CD14-positive monocyte (primary cell): ENCODE results near the gene ABI1. TPM values are rescaled to one million over a fixed set of nuclear protein-coding genes. Genes with fewer than 3 reads are reported as not detected.

Experiments
- DNase-seq, 3 donors: peaks; one replicate each; pipeline ENCODE4 v3.0.0-alpha.2; 2011 to 2022
- H2AFZ ChIP-seq: 2 replicates; pipeline ENCODE4 v1.6.0; 2012; ENCODE audit warnings: mild to moderate bottlenecking, low read depth, low read length, inconsistent platforms; ENCODE audit not compliant: insufficient read depth, poor library complexity, severe bottlenecking
- H3K27ac ChIP-seq, 2 donors: 1 replicate in 1 of 2; 2 replicates in 1 of 2; pipeline ENCODE4 v1.5.1; 2012 to 2013; ENCODE audit warnings: low read length in 2 of 2, control low read depth in 1 of 2, inconsistent platforms in 1 of 2, low read depth in 1 of 2, mild to moderate bottlenecking in 1 of 2
- H3K27me3 ChIP-seq, 2 donors: one replicate each; pipeline versions ENCODE4 v1.6.0 to v1.6.1; 2011 to 2013; ENCODE audit warnings: low read length in 2 of 2; ENCODE audit not compliant: control insufficient read depth in 2 of 2, insufficient read depth in 2 of 2
- H3K36me3 ChIP-seq, 2 donors: replicated peaks in 1 of 2; 1 replicate in 1 of 2; 2 replicates in 1 of 2; pipeline versions ENCODE4 v1.5.1 to v1.6.1; 2012 to 2013; ENCODE audit warnings: low read length in 2 of 2, control low read depth in 1 of 2, inconsistent platforms in 1 of 2, mild to moderate bottlenecking in 1 of 2; ENCODE audit not compliant: insufficient read depth in 2 of 2, control insufficient read depth in 1 of 2
- H3K4me1 ChIP-seq, 2 donors: 1 replicate in 1 of 2; 2 replicates in 1 of 2; pipeline versions ENCODE4 v1.5.1 to v1.6.1; 2012 to 2013; ENCODE audit warnings: low read length in 2 of 2, control low read depth in 1 of 2, inconsistent platforms in 1 of 2, mild to moderate bottlenecking in 1 of 2, moderate library complexity in 1 of 2; ENCODE audit not compliant: insufficient read depth in 2 of 2, control insufficient read depth in 1 of 2
- H3K4me2 ChIP-seq: replicated peaks from 2 replicates; pipeline ENCODE3; 2012; ENCODE audit warnings: low read length, moderate library complexity, mild to moderate bottlenecking; ENCODE audit not compliant: poor library complexity, severe bottlenecking; ENCODE audit errors: extremely low read depth
- H3K4me3 ChIP-seq, 3 experiments: fragments of 200-600 bp in 1 of 3; sonication (generic) in 1 of 3; replicated peaks in 1 of 3; 1 replicate in 2 of 3; 2 replicates in 1 of 3; pipeline ENCODE4 v1.5.1; 2011 to 2013; ENCODE audit warnings: low read length in 3 of 3, mild to moderate bottlenecking in 3 of 3, control low read depth in 2 of 3, low read depth in 2 of 3, inconsistent platforms in 1 of 3, moderate library complexity in 1 of 3
- H3K79me2 ChIP-seq: 2 replicates; pipeline ENCODE4 v1.6.0; 2012; ENCODE audit warnings: mild to moderate bottlenecking, control low read depth, inconsistent platforms, low read length, moderate library complexity; ENCODE audit not compliant: insufficient read depth
- H3K9ac ChIP-seq: 2 replicates; pipeline ENCODE4 v1.6.0; 2017; ENCODE audit warnings: low read length, mild to moderate bottlenecking; ENCODE audit not compliant: insufficient read depth, poor library complexity, severe bottlenecking
- H3K9me3 ChIP-seq, 2 donors: replicated peaks in 1 of 2; 1 replicate in 1 of 2; 2 replicates in 1 of 2; pipeline versions ENCODE4 v1.5.1 to v1.6.1; 2012 to 2013; ENCODE audit warnings: low read length in 2 of 2, control low read depth in 1 of 2; ENCODE audit not compliant: control insufficient read depth in 1 of 2, insufficient read depth in 1 of 2
- H4K20me1 ChIP-seq: 2 replicates; pipeline ENCODE4 v1.6.0; 2012; ENCODE audit warnings: mild to moderate bottlenecking, low read length, control low read depth, moderate library complexity; ENCODE audit not compliant: insufficient read depth
- H3K27ac Mint-ChIP-seq, 7 donors: one replicate each; pipeline ENCODE4 v1.8.0; 2020; ENCODE audit warnings: mild to moderate bottlenecking in 7 of 7, mixed read lengths in 7 of 7, moderate library complexity in 6 of 7, inconsistent platforms in 2 of 7
- H3K27me3 Mint-ChIP-seq, 3 donors: one replicate each; pipeline ENCODE4 v1.8.0; 2021 to 2022; ENCODE audit warnings: low read depth in 3 of 3, mild to moderate bottlenecking in 3 of 3, mixed read lengths in 3 of 3, moderate library complexity in 3 of 3, inconsistent platforms in 1 of 3
- H3K36me3 Mint-ChIP-seq, 2 donors: one replicate each; pipeline ENCODE4 v1.8.0; 2020; ENCODE audit warnings: mixed read lengths in 2 of 2, inconsistent platforms in 1 of 2, mild to moderate bottlenecking in 1 of 2
- H3K4me1 Mint-ChIP-seq: one replicate; pipeline ENCODE4 v1.8.0; 2020; ENCODE audit warnings: mild to moderate bottlenecking, mixed read lengths
- H3K4me3 Mint-ChIP-seq, 2 donors: one replicate each; pipeline ENCODE4 v1.8.0; 2020; ENCODE audit warnings: mild to moderate bottlenecking in 2 of 2, mixed read lengths in 2 of 2, moderate library complexity in 1 of 2
- H3K9me3 Mint-ChIP-seq, 7 donors: one replicate each; pipeline ENCODE4 v1.8.0; 2020 to 2022; ENCODE audit warnings: mixed read lengths in 7 of 7, mild to moderate bottlenecking in 6 of 7, moderate library complexity in 6 of 7, inconsistent platforms in 2 of 7
- WGBS: methylation state at CpG from one replicate; pipeline ENCODE4 v1.1.5; 2013; ENCODE audit warnings: missing lambda C conversion rate; ENCODE audit not compliant: insufficient coverage; 5-methylcytosine and 5-hydroxymethylcytosine counted together
- intact Hi-C, 2 donors: fragments of 100-400 bp; cut with micrococcal nuclease; formaldehyde crosslinking; loops; one replicate each; pipeline versions ENCODE4 v1.15.0 to v1.15.1; 2023
- polyA plus RNA-seq, 3 donors: library from polyadenylated mRNA; depleted of rRNA in 1 of 3; unstranded in 2 of 3; stranded (reverse) in 1 of 3; fragments of 300-500 nt in 2 of 3; fragments of >200 nt in 1 of 3; fragmentation: Illumina TruSeq in 2 of 3; gene quantifications; 1 replicate in 2 of 3; 2 replicates in 1 of 3; pipeline ENCODE4 v1.2.3, GENCODE V29; 2012 to 2021
- TF ChIP-seq, protein P1 (sequence below): fragments of 200-600 bp; IDR thresholded peaks from one replicate; pipeline ENCODE4 v1.8.0; 2022; ENCODE audit warnings: antibody characterized with exemption, mild to moderate bottlenecking

The ABI1 gene
- polyA plus RNA-seq, 3 donors = 39.8 to 77.2 (median 61.5) TPM

DNA sequence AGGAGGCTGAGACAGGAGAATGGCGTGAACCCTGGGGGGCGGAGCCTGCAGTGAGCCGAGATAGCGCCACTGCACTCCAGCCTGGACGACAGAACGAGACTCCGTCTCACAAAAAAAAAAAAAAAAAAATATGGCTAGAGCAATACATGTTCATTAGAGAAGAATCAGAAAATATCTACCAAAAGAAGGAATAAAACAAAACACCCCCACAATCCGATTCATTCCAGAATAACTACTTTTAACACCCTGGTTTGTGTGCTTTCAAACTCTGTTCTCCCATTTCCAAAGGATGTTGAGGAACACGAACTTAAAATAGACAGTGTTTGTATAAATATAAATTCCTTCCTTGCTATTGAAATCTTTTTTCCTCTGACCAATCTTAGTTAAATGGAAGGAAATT, 156.8 kb downstream of the ABI1 start:
- Histone ChIP-seq H3K9me3 (no peaks in the 10 kb centered on the region), H3K27me3 (no peaks in the 10 kb centered on the region), H3K36me3 (peaks cover 24 to 62% of the 10 kb centered on the region in 2 donors), H4K20me1 (peaks cover 23% of the 10 kb centered on the region), H3K9ac (no peak overlapping the region), H2AFZ (no peak overlapping the region), H3K27ac (no peak overlapping the region), H3K4me2 (no peak overlapping the region), H3K79me2 (peaks cover 89% of the 10 kb centered on the region), H3K4me3 (no peak overlapping the region), H3K4me1 (peaks cover 32 to 39% of the 10 kb centered on the region in 2 donors)
- DNase-seq = no peak
- no peaks in the 10 kb centered on the region for H3K9me3 Mint-ChIP-seq
- H3K36me3 Mint-ChIP-seq = peaks cover 39 to 73% of the 10 kb centered on the region in 2 donors
- intact Hi-C loops = no loop called here
- peaks cover 0 to 2% (median 0%) of the 10 kb centered on the region in 3 donors for H3K27me3 Mint-ChIP-seq
- peak overlapping the region in 1 of 7 donors; percentile 57 for H3K27ac Mint-ChIP-seq
- H3K4me1 Mint-ChIP-seq = peaks cover 54% of the 10 kb centered on the region
- TF ChIP-seq, protein P1, sequence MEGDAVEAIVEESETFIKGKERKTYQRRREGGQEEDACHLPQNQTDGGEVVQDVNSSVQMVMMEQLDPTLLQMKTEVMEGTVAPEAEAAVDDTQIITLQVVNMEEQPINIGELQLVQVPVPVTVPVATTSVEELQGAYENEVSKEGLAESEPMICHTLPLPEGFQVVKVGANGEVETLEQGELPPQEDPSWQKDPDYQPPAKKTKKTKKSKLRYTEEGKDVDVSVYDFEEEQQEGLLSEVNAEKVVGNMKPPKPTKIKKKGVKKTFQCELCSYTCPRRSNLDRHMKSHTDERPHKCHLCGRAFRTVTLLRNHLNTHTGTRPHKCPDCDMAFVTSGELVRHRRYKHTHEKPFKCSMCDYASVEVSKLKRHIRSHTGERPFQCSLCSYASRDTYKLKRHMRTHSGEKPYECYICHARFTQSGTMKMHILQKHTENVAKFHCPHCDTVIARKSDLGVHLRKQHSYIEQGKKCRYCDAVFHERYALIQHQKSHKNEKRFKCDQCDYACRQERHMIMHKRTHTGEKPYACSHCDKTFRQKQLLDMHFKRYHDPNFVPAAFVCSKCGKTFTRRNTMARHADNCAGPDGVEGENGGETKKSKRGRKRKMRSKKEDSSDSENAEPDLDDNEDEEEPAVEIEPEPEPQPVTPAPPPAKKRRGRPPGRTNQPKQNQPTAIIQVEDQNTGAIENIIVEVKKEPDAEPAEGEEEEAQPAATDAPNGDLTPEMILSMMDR = no peak
- no peak overlapping the region for H3K4me3 Mint-ChIP-seq
- WGBS = no CpG with 5 or more reads among the region's 9 CpGs

DNA sequence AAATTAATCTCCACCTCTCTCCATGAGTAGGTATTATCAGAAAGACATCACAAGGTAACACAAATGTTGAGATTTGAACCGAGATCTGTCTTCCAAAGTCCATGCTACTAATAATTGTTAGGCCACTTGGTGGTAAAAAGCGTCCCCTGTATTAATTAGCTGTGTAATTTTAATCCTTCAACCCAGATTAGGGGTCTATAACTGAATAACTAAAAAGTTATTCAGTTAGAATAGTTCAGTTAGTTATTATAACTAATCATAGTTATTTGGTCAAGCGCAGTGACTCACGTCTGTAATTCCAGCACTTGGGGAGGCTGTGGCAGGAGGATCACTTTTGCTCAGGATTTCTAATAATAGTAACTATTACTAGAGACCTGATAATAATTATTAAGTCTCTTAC, 157.7 kb downstream of the ABI1 start:
- Mint-ChIP-seq H3K4me3 (no peak overlapping the region), H3K27me3 (peaks cover 0 to 2% (median 0%) of the 10 kb centered on the region in 3 donors), H3K4me1 (peaks cover 61% of the 10 kb centered on the region), H3K36me3 (peaks cover 31 to 64% of the 10 kb centered on the region in 2 donors), H3K27ac (no peak overlapping the region), H3K9me3 (no peaks in the 10 kb centered on the region)
- Histone ChIP-seq H3K9me3 (no peaks in the 10 kb centered on the region), H3K36me3 (peaks cover 17 to 53% of the 10 kb centered on the region in 2 donors), H3K9ac (no peak overlapping the region), H3K27me3 (no peaks in the 10 kb centered on the region), H3K27ac (no peak overlapping the region), H2AFZ (no peak overlapping the region), H4K20me1 (peaks cover 23% of the 10 kb centered on the region), H3K79me2 (peaks cover 93% of the 10 kb centered on the region), H3K4me3 (no peak overlapping the region), H3K4me1 (peaks cover 41 to 48% of the 10 kb centered on the region in 2 donors), H3K4me2 (no peak overlapping the region)
- intact Hi-C loops = no loop called here
- no peak for DNase-seq
- no CpG with 5 or more reads among the region's 4 CpGs for WGBS
- TF ChIP-seq, protein P1 = no peak
